ENCODE data around the gene METAP1D.

DNA sequence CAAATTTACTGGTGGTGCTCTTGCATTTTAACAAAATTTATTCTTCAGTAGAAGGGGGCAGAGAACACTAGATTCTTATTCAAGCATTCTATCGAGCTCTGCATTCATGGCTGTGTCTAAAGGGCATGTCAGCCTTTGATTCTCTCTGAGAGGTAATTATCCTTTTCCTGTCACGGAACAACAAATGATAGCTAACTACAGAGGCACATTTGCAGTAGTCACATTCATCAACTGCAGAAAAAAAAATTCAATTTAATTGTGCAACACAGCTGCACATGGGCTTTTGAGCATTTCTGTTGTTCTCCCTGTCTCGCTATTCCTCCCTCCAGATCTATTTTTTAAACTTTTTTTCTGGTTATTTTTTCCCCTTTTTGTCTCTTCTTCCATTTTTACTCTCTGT lies 72.5 kb downstream of the METAP1D start:
- TF ChIP-seq JUND (IDR thresholded peaks at IDR 0.05) = no peak
- no peak for TF ChIP-seq FOXA1 (IDR thresholded peaks at IDR 0.05)
- TF ChIP-seq, protein P1, sequence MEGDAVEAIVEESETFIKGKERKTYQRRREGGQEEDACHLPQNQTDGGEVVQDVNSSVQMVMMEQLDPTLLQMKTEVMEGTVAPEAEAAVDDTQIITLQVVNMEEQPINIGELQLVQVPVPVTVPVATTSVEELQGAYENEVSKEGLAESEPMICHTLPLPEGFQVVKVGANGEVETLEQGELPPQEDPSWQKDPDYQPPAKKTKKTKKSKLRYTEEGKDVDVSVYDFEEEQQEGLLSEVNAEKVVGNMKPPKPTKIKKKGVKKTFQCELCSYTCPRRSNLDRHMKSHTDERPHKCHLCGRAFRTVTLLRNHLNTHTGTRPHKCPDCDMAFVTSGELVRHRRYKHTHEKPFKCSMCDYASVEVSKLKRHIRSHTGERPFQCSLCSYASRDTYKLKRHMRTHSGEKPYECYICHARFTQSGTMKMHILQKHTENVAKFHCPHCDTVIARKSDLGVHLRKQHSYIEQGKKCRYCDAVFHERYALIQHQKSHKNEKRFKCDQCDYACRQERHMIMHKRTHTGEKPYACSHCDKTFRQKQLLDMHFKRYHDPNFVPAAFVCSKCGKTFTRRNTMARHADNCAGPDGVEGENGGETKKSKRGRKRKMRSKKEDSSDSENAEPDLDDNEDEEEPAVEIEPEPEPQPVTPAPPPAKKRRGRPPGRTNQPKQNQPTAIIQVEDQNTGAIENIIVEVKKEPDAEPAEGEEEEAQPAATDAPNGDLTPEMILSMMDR (IDR thresholded peaks at IDR 0.05; ENCODE audit: low read depth, low read length, missing input control) = no peak
- TF ChIP-seq, protein P2, sequence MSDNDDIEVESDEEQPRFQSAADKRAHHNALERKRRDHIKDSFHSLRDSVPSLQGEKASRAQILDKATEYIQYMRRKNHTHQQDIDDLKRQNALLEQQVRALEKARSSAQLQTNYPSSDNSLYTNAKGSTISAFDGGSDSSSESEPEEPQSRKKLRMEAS (IDR thresholded peaks at IDR 0.05) = no peak

All from liver (tissue), 3 donors.